SK-N-MC (cell line): ENCODE data around the gene DTNBP1.

Experiments
- EZH2 ChIP-seq: fragments of 200-600 bp; sonication (generic); IDR thresholded peaks from one replicate; pipeline ENCODE4 v1.6.1; 2017; ENCODE audit warnings: antibody characterized with exemption
- FOXP2 ChIP-seq: optimal IDR thresholded peaks from 2 replicates; pipeline ENCODE3; 2011; ENCODE audit warnings: mild to moderate bottlenecking, moderate library complexity; ENCODE audit not compliant: insufficient read depth; ENCODE audit errors: extremely low read length, control extremely low read depth
- POLR2AphosphoS5 ChIP-seq: IDR thresholded peaks from 2 replicates; pipeline ENCODE4 v1.6.1; 2012; ENCODE audit warnings: mild to moderate bottlenecking, low read depth, low read length, borderline replicate concordance

DNA sequence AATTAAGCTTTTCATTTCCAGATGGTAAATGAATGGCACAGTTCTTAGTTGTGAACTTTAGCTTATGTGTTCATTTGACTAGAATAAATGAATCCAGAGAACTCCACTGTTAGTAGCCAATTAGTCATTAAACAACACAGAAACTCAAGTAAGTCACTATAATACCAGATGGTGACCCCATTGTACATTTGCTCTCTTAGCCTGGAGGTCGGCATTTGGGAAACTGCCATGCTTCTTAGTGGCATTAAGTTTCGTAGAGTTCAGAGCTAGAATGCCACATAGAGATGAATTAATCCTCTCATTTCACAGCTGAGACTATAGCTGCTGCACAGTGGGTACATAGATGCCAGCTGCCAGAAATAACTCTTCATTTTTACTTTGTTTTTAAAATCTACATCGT lies 10.8 kb upstream of the DTNBP1 start:
- TF ChIP-seq EZH2 (no peak), POLR2AphosphoS5 (no peak), FOXP2 (no peak)
